Cerebellar nuclear complex (tissue), 1 donor: ENCODE measurements around the gene UBQLN4.
"Not testable (repeated sequence)": the region's sequence is repeated elsewhere in the genome, so short reads cannot be mapped to it uniquely, and the experiment has no call there.

Experiments used
- DNase-seq, 2 experiments: peaks; one replicate each; lab custom pipeline; 2025; lab: John Stamatoyannopoulos, UW

Gene UBQLN4

GRCh38 chr1:156081180-156081916, 27.8 kb upstream of the UBQLN4 start:
- no peak for DNase-seq

GRCh38 chr1:156080863-156081179, 27.2 kb upstream of the UBQLN4 start:
- DNase-seq, result no peak

GRCh38 chr1:156080241-156080862, 26.8 kb upstream of the UBQLN4 start:
- no peak for DNase-seq

- no peak for DNase-seq
Observed at GRCh38 chr1:156079762-156080161, 26.2 kb upstream of the UBQLN4 start.

GRCh38 chr1:156078728-156079127, 25.1 kb upstream of the UBQLN4 start:
- no peak for DNase-seq

- no peak for DNase-seq
Observed at GRCh38 chr1:156077430-156077760, 23.8 kb upstream of the UBQLN4 start.

GRCh38 chr1:156076609-156077429, 23.2 kb upstream of the UBQLN4 start:
- no peak for DNase-seq

GRCh38 chr1:156075775-156076204, 22.2 kb upstream of the UBQLN4 start:
- no peak for DNase-seq

GRCh38 chr1:156075162-156075561, 21.6 kb upstream of the UBQLN4 start:
- no peak for DNase-seq

GRCh38 chr1:156074661-156075060, 21.1 kb upstream of the UBQLN4 start:
- DNase-seq, result no peak

- no peak for DNase-seq
Observed at GRCh38 chr1:156073740-156074139, 20.1 kb upstream of the UBQLN4 start.

GRCh38 chr1:156073110-156073687, 19.6 kb upstream of the UBQLN4 start:
- DNase-seq, result no peak

- no peak for DNase-seq
Observed at GRCh38 chr1:156072251-156072650, 18.7 kb upstream of the UBQLN4 start.

GRCh38 chr1:156071332-156071816, 17.8 kb upstream of the UBQLN4 start:
- not testable (repeated sequence) for DNase-seq

GRCh38 chr1:156070548-156070947, 16.9 kb upstream of the UBQLN4 start:
- DNase-seq, result no peak

- DNase-seq, result no peak
Observed at GRCh38 chr1:156069490-156070455, 16.2 kb upstream of the UBQLN4 start.

GRCh38 chr1:156067262-156067661, 13.7 kb upstream of the UBQLN4 start:
- DNase-seq, result no peak

GRCh38 chr1:156065871-156066270, 12.3 kb upstream of the UBQLN4 start:
- DNase-seq, result no peak

- DNase-seq, result no peak
Observed at GRCh38 chr1:156065212-156065611, 11.6 kb upstream of the UBQLN4 start.

GRCh38 chr1:156064615-156065014, 11.0 kb upstream of the UBQLN4 start:
- DNase-seq, result no peak

- no peak for DNase-seq
Observed at GRCh38 chr1:156063997-156064285, 10.3 kb upstream of the UBQLN4 start.

- DNase-seq, result no peak
Observed at GRCh38 chr1:156062189-156062588, 8.6 kb upstream of the UBQLN4 start.
